Measurements from ENCODE around the gene DYNLT2. TPM values are rescaled to one million over a fixed set of nuclear protein-coding genes. Genes with fewer than 3 reads are reported as not detected.

The DYNLT2 gene
- total RNA-seq, 1 experiment from 2014 or later, result 2.1 TPM

- TF ChIP-seq REST (IDR thresholded peaks at IDR 0.05; ENCODE audit: insufficient read depth in 1 of 2, low read depth in 2 of 2, low read length in 1 of 2), result no peak
- no peak for TF ChIP-seq TCF7L2 (IDR thresholded peaks at IDR 0.05; ENCODE audit: low read depth, low read length)
- no peak for TF ChIP-seq SIN3A (IDR thresholded peaks at IDR 0.05; ENCODE audit: borderline replicate concordance, insufficient read depth, low read depth, low read length)
- TF ChIP-seq POLR2AphosphoS5 (IDR thresholded peaks at IDR 0.05; ENCODE audit: low read depth, low read length), result no peak
- no peak for TF ChIP-seq CTCF (IDR thresholded peaks at IDR 0.05)
- no peaks in the 10 kb centered on the region for H3K4me1 ChIP-seq (ENCODE audit: control insufficient read depth, insufficient read depth, low read length)
- H3K36me3 ChIP-seq (ENCODE audit: control insufficient read depth, insufficient read depth, low read length), result 0 out of 2 replicates have a peak, but pooled peaks cover 2% of the 10 kb centered on the region
- DNase-seq (ENCODE audit: low read depth, low spot score) (no peak), ATAC-seq (no peak)
- BruUV-seq (replicated peaks), result no TSS peak
- in situ Hi-C loops (cut with HindIII; ENCODE audit: low pct_unique_long_range_greater_than_20kb, low sequenced_read_pairs), result no loop called here
- H3K27ac ChIP-seq (ENCODE audit: low read length), result no peak overlapping the region
- ChIA-PET POLR2A (no interaction called here), CTCF (no interaction called here)
- H3K4me3 ChIP-seq (ENCODE audit: low read depth in 2 of 2, low read length in 2 of 2), result no peak overlapping the region
- intact Hi-C loops (cut with micrococcal nuclease; ENCODE audit: unreplicated experiment), result no loop called here
- no peaks in the 10 kb centered on the region for H3K9me3 ChIP-seq (ENCODE audit: control insufficient read depth, insufficient read depth, low read depth, low read length)
- no peaks in the 10 kb centered on the region for H3K27me3 ChIP-seq (ENCODE audit: control insufficient read depth, insufficient read depth, low read length)
These were observed 29.3 kb upstream of the DYNLT2 start for GRCh38 chr6:169780571-169781091.

- ChIA-PET POLR2A (no interaction called here), CTCF (no interaction called here)
- Histone ChIP-seq H3K4me1 (ENCODE audit: control insufficient read depth, insufficient read depth, low read length) (no peaks in the 10 kb centered on the region), H3K27me3 (ENCODE audit: control insufficient read depth, insufficient read depth, low read length) (no peaks in the 10 kb centered on the region), H3K27ac (ENCODE audit: low read length) (no peak overlapping the region), H3K9me3 (ENCODE audit: control insufficient read depth, insufficient read depth, low read depth, low read length) (no peaks in the 10 kb centered on the region), H3K4me3 (ENCODE audit: low read depth in 2 of 2, low read length in 2 of 2) (no peak overlapping the region), H3K36me3 (ENCODE audit: control insufficient read depth, insufficient read depth, low read length) (0 out of 2 replicates have a peak, but pooled peaks cover 2% of the 10 kb centered on the region)
- DNase-seq (ENCODE audit: low read depth, low spot score) (no peak), ATAC-seq (no peak)
- in situ Hi-C loops (cut with HindIII; ENCODE audit: low pct_unique_long_range_greater_than_20kb, low sequenced_read_pairs) (no loop called here), intact Hi-C loops (cut with micrococcal nuclease; ENCODE audit: unreplicated experiment) (no loop called here)
- no peak for TF ChIP-seq TCF7L2 (IDR thresholded peaks at IDR 0.05; ENCODE audit: low read depth, low read length)
- BruUV-seq (replicated peaks), result no TSS peak
These were observed 28.5 kb upstream of the DYNLT2 start for GRCh38 chr6:169779896-169780295.

GRCh38 chr6:169779092-169779815 lies 27.9 kb upstream of the DYNLT2 start:
- no peak for ATAC-seq
- CTCF ChIA-PET, result no interaction called here
- H3K4me3 ChIP-seq (ENCODE audit: low read depth in 2 of 2, low read length in 2 of 2), result no peak overlapping the region
- no peaks in the 10 kb centered on the region for H3K9me3 ChIP-seq (ENCODE audit: control insufficient read depth, insufficient read depth, low read depth, low read length)
- POLR2A ChIA-PET, result no interaction called here
- no TSS peak for BruUV-seq (replicated peaks)
- H3K4me1 ChIP-seq (ENCODE audit: control insufficient read depth, insufficient read depth, low read length), result no peaks in the 10 kb centered on the region
- in situ Hi-C loops (cut with HindIII; ENCODE audit: low pct_unique_long_range_greater_than_20kb, low sequenced_read_pairs) (no loop called here), intact Hi-C loops (cut with micrococcal nuclease; ENCODE audit: unreplicated experiment) (no loop called here)
- H3K27ac ChIP-seq (ENCODE audit: low read length), result no peak overlapping the region
- TF ChIP-seq TCF7L2 (IDR thresholded peaks at IDR 0.05; ENCODE audit: low read depth, low read length) (no peak), POLR2AphosphoS5 (IDR thresholded peaks at IDR 0.05; ENCODE audit: low read depth, low read length) (no peak), REST (IDR thresholded peaks at IDR 0.05; ENCODE audit: insufficient read depth in 1 of 2, low read depth in 2 of 2, low read length in 1 of 2) (no peak), CTCF (IDR thresholded peaks at IDR 0.05) (no peak), SIN3A (IDR thresholded peaks at IDR 0.05; ENCODE audit: borderline replicate concordance, insufficient read depth, low read depth, low read length) (no peak)
- no peaks in the 10 kb centered on the region for H3K27me3 ChIP-seq (ENCODE audit: control insufficient read depth, insufficient read depth, low read length)
- no peak for DNase-seq (ENCODE audit: low read depth, low spot score)
- 0 out of 2 replicates have a peak, but pooled peaks cover 2% of the 10 kb centered on the region for H3K36me3 ChIP-seq (ENCODE audit: control insufficient read depth, insufficient read depth, low read length)

Measured in Panc1 (cell line).